Stimulated activated CD4-positive, alpha-beta T cell treated with anti-CD3 and anti-CD28 coated beads, Interleukin-15, amount 100 ng/mL, for 24 hours (primary cell): ENCODE data around the gene SPINT1.
"Not testable (repeated sequence)": the region's sequence is repeated elsewhere in the genome, so short reads cannot be mapped to it uniquely, and the experiment has no call there.

Source experiments
- DNase-seq: peaks from one replicate; pipeline ENCODE4 v3.0.0-alpha.2; 2020

SPINT1 gene

DNA sequence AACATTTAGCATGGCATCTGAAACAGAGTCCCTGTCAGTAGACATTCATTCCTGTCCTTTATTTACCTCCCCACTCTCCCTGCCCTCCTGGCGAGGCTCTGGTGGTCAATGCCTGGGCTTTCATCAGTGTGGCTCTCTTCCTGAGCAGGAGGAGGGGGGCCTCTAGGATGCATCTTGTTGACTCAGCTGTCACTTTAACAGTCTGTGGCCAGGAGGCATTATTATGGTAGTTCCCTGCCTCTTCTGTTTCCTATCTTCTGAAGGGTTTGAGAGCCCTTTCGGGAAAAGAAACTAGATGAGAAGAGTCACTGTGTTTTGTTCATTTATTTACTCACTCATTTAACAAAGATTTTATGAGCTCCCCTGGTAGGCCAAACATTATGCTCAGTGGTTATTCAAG lies 13.0 kb upstream of the SPINT1 start:
- DNase-seq: no peak

DNA sequence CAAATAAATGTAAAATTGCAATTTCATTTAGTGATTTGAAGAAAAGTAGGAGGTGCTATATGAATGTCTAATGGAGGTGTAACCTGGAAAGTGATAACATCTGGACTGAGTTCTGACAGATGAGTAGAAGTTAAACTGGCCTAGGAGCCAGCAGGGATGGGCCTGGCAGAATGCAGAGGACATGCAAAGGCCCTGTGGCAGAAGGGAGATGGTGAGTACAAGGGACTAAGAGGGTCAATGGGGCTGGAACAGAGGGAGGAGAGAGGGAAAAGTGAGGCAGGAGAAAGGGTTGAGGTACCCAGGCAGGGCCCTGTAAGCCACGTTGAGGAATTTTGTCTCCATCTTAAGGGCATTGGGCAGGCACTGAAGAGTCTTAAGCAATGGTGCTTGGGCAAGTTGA lies 12.0 kb upstream of the SPINT1 start:
- DNase-seq: no peak

DNA sequence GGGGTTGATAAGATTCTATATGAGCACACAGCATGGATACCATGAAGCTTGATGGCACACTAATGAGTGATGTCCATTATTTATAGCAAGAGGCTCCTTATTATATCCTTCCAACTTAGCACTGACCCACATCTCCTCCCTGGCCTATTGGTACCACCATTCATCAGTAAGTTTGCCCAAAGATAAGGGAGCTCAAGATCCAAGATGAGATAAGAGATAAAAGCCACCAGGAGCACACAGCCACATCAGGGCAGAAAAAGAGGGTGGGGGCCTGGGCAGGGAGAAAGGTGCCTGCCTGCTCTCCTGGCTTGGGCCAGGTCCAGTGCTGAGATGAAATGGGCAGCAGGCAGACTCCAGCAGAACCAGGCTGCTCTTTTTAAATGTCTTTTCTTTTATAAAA lies 10.9 kb upstream of the SPINT1 start:
- no peak for DNase-seq

DNA sequence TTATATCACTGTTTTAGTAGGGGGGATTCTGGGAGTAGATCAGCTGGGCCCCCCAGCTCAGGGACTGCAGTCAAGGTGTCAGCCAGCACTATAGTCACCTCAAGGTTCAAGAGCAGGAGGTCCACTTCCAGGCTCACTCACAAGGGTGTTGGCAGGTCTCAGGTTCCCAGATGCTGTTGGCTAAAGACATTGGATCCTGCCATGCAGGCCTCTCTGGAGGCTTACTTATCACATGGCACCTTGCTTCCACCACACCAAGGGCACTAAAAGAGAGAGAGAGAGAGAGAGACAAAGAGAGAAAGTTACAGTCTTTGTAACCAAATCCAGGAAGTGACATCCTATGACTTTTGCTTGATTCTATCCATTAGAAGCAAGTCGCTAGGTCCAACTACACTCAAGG lies 7.8 kb upstream of the SPINT1 start:
- DNase-seq: no peak

DNA sequence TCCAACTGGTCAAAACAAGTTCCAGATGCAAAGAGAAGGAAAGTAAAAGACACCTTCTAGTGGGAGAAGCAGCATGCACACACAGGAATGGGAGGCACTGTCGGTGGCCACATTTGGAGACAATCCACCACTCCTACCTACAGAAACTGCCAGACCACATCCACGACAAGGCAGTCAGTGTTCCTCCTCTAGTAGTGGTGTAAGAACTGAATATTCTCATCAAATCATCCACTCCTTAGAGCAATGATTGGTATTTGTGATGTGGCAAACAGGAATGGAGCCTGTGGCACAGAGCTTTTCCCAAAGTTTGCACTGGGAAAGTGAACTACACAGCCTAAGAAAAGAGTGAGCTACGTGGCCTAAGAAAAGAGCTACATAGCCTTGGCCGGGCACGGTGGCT lies 5.1 kb upstream of the SPINT1 start:
- no peak for DNase-seq

DNA sequence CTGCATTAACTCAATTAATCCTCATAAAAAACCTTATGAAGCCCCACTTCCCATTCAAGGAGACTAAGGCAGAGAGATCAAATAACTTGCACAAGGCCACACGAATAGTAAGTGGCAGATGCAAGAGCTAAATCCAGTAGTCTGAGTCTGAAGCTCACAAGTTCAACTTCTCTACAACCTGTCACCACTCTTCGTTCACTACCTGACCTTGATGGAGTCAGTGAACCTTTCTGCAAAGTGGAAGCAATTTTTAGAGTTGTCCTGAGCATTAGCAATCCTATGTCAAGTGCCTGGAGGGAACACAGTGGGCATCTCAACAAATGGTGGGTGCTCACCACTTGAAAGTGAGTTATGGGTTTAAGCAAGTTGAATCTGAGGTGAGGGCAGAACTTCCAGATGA lies 2.1 kb upstream of the SPINT1 start:
- no peak for DNase-seq

DNA sequence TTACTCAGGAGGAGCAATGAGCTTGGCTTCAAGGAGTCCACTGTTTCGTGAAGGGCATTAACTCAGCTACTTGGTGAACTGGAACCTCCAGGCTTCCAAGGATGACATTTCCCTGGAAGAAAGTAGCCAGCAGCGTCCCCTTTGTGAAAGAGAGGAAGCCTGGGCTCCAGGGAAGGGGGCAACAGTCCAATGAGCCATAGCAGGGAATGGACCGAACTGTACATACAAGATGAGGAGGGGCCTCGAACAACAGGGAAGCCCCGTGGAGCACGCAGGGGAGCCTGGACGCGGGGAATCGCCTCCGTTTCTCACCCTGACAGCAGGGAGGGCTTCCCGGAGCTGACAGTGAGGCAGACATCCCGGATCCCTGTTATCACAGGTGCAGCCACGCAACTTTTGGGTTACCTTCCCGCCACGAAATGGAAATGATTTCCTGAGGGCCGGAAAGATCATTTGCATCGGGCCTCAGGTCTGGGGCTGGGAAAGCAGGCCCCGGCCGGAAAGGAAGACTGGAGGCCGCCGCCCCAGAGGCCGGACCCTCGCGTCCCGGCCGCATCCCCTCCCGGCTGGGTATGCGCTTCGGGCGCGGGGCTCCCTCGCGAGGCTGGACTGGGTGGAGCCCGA lies 475 bp upstream of the SPINT1 start:
- no peak for DNase-seq

DNA sequence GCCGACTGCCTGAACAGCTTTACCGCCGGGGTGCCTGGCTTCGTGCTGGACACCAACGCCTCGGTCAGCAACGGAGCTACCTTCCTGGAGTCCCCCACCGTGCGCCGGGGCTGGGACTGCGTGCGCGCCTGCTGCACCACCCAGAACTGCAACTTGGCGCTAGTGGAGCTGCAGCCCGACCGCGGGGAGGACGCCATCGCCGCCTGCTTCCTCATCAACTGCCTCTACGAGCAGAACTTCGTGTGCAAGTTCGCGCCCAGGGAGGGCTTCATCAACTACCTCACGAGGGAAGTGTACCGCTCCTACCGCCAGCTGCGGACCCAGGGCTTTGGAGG lies 815 bp downstream of the SPINT1 start:
- peak; percentile 57 for DNase-seq

DNA sequence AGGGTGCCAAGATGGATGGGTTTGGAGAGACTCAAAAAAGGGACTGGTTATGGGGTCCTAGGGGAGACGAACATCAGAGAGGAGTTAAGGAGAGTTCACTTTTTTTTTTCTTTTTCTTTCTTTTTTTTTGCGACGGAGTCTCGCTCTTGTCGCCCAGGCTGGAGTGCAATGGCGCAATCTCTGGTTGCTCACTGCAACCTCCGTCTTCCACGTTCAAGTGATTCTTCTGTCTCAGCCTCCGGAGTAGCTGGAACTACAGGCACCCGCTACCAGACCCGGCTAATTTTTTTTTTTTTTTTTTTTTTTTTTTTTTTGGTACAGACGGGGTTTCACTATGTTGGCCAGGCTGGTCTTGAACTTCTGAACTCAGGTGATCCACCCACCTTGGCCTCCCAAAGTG lies 1.2 kb downstream of the SPINT1 start:
- DNase-seq: no peak

DNA sequence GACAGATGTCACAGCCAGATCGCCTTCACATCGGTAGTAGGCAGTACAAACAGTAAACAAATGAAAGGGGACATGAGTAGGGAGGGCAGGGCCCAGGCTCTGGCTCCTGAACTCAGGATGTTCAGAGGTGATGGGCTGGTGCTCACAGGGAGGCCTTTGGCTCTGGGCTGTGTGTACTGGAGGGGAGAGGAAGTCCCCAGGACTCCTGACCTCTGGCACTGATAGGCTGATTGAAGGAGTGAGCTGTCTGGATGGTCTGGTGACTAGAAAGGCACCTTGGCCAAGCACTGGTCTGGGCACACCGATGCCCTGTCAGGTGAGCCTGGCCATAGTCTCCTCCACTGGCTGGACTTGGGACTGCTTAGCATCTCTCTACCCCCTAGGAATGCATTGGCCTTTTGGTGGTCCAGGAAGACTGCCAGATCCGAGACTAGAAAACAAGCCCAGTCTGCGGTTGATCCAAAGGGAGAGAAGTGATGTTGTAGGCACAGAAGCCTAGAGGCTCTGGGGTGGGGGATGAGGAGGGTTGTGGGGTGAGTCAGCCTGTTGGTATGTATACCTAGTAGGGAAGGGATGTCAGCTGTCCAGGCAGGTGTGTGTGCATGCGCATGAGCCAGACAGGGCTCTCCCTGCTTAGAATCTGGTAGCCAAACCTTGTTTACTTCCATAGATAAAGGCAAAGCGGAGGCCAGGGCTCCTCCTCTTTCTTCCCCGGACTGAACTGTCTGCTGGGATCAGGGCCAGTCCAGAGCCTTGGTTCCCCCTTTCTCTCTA lies 1.9 kb downstream of the SPINT1 start:
- DNase-seq: no peak

DNA sequence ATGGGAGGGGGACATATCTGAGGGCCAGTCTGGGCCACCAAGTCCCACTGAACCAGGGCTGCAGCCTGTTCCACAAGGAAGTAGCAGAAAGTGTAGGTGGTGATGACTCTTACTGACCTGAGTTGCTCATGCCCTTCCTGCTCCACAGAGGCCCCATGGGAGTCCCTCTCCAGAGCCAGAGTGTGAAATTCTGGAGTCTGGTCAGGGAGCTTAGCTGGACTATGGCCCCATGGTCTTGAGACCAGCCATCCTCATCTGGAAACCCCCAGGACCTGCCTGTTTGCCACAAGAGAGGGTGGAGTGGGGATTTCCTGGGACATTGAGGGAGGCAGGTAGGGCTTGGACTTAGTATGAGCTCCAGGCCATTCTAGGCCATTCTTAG lies 3.0 kb downstream of the SPINT1 start:
- no peak for DNase-seq

DNA sequence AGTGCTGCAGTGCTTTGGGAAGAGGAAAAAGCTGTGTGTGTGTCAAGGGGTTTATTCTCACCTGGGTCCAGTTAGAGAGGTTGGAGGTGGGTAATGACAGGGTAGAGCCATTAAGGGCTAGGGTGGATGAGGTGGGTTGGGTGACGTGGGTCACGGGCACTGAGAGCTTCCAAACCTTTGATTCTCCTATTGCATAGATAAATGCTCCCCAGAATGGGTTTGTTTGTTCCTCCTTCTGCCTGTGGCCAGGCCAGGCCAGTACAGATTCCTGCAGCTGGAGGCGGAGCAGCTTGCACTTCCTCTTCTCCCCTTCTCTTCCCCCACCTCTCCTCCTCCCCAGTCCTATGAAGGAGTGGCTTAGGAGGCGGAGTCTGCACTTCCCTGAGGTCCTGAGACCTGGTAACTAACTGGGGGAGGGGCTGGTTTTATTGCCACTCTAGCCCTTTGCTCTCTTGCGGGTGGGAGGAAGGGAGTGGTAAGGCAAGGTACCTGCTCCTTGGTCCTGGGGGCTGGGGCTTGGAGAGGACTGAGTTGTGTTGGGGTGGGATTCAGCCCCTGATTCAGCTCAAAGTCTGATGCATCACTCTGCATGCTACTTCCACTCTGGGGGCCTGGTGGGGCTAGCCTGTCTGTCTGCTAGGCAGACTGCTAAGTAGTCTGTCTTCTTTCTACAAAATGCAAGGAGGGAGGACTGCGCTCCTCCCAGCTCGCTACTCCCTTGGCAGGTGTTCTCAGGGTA lies 3.5 kb downstream of the SPINT1 start:
- DNase-seq: peak; percentile 18

DNA sequence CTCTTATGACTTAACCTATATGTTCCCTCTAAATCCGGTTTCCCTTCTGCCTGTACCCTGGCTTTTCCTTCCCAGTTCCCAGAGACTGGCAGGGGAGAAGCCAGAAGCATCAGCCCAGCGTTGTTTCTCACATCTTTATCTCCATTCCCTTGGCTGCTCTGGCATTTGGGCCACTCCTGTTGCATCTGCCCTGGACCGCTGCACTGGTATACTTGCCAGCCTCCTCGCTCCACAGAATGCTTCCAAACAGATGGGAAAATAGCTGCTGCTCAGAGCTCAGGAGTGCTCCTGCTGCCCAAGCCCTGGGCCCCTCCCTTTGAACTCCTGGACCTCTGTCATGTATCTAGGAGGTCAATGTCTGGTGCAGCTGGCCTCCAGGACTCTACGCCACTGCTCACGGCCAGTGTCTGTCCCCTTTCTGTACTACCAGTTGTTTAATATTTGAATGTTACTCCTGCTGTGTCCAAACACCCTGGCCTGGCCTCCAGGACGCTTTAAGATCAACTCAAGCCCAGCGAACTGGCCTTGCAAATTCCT lies 6.8 kb downstream of the SPINT1 start:
- no peak for DNase-seq

DNA sequence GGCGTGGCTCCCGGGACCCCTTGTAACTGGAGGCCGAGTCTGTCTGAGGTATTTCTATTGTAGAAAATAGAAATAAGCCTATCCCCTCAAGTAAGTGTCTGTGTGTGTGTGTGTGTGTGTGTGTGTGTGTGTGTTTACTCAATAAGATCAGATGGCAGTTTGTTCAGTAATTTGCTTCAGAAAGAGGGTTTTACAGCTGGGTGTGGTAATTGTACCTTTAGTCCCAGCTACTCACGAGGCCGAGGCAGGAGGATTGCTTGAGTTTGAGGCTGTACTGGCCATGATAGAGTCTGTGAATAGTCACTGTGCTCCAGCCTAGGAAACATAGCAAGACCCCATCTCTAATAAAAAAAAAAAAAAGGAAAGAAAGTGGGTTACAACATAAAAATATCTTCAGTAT lies 8.7 kb downstream of the SPINT1 start:
- DNase-seq: no peak

DNA sequence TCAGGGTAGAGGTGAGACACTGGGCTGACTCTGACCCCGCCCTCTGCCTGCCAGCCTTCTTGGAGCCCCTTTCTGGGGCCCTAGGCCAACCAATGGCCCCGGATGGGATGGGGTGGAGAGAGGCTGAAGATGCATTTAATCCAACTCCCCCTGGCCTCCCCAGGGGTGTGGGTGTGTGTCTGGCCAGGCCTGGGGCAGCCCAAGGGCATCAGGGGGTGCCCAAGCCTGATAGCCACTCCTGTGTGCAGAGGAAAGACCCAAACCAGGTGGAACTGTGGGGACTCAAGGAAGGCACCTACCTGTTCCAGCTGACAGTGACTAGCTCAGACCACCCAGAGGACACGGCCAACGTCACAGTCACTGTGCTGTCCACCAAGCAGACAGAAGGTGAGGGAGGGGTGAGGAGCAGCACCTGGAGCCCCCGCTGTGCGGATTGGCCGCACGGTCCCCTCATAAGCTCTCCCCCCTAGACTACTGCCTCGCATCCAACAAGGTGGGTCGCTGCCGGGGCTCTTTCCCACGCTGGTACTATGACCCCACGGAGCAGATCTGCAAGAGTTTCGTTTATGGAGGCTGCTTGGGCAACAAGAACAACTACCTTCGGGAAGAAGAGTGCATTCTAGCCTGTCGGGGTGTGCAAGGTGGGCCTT lies 9.5 kb downstream of the SPINT1 start:
- no peak for DNase-seq

DNA sequence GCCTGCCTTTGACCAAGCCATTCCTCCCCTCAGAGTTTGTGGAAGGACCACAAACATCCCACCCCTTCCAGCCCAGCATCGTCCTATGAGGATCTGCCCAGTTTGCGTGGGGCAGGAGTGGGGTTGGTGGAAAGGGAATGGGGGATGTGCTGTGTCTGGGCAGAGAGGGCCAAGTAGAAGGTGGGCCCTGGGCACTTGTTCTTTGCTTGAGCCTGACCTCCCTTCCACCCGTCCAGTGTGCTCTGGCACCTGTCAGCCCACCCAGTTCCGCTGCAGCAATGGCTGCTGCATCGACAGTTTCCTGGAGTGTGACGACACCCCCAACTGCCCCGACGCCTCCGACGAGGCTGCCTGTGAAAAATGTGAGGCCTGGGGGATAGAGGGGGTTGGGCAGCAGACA lies 10.3 kb downstream of the SPINT1 start:
- DNase-seq: no peak

DNA sequence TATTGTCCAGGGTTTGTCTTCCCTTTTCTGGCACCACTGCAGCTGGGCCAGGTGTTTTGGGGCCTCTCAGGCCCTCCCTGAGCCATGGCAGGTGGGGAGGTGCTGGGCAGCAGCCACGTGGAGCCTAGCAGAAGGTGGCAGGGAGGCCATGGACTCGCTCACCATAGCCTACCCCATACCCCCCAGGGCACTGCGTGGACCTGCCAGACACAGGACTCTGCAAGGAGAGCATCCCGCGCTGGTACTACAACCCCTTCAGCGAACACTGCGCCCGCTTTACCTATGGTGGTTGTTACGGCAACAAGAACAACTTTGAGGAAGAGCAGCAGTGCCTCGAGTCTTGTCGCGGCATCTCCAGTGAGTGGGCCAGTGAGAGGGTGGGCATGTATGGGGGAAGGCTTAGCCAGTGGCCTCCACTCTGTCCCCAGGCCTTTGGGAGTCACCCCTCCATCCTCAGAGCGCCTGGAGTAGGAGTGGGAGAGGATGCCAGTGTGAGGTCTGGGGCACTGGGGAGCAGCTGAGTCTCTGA lies 11.9 kb downstream of the SPINT1 start:
- no peak for DNase-seq

DNA sequence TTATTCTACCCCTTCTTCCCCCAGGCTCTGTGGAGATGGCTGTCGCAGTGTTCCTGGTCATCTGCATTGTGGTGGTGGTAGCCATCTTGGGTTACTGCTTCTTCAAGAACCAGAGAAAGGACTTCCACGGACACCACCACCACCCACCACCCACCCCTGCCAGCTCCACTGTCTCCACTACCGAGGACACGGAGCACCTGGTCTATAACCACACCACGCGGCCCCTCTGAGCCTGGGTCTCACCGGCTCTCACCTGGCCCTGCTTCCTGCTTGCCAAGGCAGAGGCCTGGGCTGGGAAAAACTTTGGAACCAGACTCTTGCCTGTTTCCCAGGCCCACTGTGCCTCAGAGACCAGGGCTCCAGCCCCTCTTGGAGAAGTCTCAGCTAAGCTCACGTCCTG lies 12.9 kb downstream of the SPINT1 start:
- DNase-seq: no peak

DNA sequence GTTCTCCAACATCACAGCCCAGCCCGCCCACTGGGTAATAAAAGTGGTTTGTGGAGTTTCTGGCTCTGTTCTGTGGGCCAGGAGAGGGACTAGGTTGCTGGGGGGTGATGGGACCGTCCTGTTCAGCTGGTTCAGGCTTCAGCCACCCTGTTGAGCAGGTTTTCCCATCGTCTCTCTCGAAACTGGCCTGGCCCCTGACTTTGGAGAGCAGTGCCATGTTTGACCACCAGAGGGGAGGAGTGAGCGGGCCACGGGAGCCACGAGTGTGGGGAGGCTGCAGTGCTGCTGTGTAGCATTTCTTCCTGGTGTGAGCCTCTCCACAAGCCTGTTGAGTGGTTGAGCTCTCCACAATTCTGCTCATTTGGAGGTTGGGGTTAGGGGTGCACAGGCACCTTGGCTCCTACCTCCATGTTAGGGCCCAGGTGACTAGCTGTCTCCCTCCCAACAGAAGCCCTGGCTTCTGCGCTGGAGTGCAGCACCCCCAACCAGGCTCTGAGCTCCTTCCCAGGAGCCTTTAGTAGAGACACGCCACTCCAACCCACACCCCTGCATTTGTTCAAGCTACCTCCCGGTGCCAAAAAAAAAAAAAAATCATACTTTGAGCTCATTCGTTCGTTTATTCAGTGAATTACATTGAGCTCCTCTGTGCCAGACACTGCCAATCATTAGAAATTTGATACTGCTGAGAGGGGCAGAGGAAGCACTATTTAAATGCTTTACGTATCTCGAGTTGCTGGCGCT lies 13.9 kb downstream of the SPINT1 start:
- peak; percentile 85 for DNase-seq

DNA sequence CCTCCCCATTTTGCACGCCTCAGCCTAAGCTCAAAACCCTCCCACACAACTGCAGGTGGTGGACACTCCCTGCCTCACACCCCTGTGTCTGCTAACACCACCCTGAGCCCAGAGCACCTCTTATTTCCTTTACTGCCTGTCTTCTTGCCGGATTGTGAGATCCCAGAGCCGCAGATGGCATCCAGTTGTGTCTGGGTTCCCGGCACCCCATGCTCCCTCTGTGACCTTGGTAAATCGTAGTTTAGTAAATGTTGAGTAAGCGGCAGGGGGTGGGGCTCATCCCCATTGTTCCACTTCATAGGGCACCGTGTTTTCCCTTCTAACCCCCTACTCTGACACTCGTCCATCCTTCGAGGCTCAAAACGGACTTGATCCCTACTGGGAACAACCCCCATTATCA lies 14.9 kb downstream of the SPINT1 start:
- DNase-seq: no peak

DNA sequence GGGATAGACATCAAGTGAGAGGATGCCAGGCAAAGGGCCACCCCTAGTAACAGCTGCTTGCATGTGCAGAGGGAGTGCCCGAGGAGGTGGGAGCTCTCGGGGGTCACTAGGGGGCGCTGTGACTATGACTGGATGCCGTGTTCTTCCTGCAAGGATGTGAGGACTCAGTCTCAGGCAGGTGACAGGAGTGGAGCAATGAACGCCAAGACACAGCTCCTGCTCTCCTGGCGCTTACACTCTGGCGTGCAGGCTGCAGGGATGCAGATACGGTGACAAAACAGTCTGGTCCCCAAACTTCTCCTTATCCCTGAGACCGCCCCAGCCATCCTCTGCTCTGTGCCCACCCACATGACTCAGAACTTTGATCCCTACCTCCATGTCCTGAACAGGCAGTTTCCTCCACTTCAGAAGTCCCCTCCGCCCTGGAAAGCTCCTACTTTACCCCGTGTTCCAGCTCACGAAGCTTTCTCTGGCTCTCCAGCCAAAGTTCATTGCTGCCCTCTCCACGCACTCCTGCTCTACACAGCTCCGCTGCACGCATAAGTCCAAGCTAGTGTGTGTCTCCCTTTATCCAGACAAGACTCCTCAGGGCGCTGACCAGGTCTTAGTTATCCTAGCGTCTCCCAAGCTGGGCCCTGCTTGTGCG lies 15.5 kb downstream of the SPINT1 start:
- DNase-seq: peak; percentile 91

DNA sequence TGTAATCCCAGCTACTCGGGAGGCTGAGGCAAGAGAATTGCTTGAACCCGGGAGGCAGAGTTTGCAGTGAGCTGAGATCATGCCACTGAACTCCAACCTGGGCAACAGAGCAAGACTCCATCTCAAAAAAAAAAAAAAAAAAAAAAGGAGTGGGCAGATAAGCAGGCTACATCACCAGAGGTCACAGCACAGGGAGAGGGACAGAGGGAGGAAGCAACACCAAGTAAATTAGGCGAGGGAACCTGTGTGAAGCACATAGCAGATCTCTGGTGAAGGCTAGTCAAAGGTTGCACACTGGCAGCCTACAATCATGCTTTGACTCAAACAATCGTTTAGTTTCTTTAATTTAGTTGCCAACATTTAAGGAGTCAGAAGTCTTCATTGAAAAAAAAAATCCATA lies 17.3 kb downstream of the SPINT1 start:
- not testable (repeated sequence) for DNase-seq
